ENCODE results near the gene HOMER2.
"Not testable (repeated sequence)": the region's sequence is repeated elsewhere in the genome, so short reads cannot be mapped to it uniquely, and the experiment has no call there.

DNA sequence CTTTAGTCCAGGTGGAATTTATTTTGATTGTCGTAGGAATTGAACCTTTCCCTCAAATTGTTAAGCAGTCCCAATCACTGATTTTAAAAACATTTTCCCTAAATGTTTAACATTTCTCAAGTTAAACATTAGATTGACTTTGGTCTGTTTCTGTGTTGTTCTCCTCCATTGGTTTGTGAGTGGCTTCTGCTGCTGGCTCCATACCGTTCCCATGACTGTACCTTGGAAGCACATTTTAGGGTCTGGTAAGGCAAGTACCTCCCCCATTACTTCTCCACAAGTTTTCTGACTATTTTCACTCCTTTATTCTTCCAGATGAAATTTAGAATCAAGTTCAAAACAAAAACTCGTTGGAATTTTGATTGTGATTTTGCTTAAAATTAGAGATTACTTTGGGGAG lies 131.1 kb downstream of the HOMER2 start:
- TF ChIP-seq SYNCRIP (IDR thresholded peaks at IDR 0.05; ENCODE audit: insufficient read depth, low read depth, low read length); ZNF12 (CRISPR knock-in tag; IDR thresholded peaks at IDR 0.05); RAD21 (CRISPR knock-in tag; IDR thresholded peaks at IDR 0.05); MEF2D (CRISPR knock-in tag; IDR thresholded peaks at IDR 0.05); ZNF768 (CRISPR knock-in tag; IDR thresholded peaks at IDR 0.05); PAX8 (CRISPR knock-in tag; IDR thresholded peaks at IDR 0.05; ENCODE audit: borderline replicate concordance); POLR2A (IDR thresholded peaks at IDR 0.05; ENCODE audit: insufficient read depth in 1 of 2, low read depth in 2 of 2, low read length in 2 of 2); SUZ12 (IDR thresholded peaks at IDR 0.05; ENCODE audit: low read depth, low read length); CTCF (CRISPR knock-in tag; IDR thresholded peaks at IDR 0.05): not testable (repeated sequence)
- TF ChIP-seq, protein P1, sequence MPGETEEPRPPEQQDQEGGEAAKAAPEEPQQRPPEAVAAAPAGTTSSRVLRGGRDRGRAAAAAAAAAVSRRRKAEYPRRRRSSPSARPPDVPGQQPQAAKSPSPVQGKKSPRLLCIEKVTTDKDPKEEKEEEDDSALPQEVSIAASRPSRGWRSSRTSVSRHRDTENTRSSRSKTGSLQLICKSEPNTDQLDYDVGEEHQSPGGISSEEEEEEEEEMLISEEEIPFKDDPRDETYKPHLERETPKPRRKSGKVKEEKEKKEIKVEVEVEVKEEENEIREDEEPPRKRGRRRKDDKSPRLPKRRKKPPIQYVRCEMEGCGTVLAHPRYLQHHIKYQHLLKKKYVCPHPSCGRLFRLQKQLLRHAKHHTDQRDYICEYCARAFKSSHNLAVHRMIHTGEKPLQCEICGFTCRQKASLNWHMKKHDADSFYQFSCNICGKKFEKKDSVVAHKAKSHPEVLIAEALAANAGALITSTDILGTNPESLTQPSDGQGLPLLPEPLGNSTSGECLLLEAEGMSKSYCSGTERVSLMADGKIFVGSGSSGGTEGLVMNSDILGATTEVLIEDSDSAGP (CRISPR knock-in tag; IDR thresholded peaks at IDR 0.05; ENCODE audit: borderline replicate concordance) = not testable (repeated sequence)
